Uterus (tissue), 4 donors: ENCODE data around the gene ACTA2. TPM values are rescaled to one million over a fixed set of nuclear protein-coding genes. Genes with fewer than 3 reads are reported as not detected.
A peak's percentile ranks its signal among the peaks of the same experiment; 100 is the strongest.
"Not testable (repeated sequence)": the region's sequence is repeated elsewhere in the genome, so short reads cannot be mapped to it uniquely, and the experiment has no call there.

Experiments used
- DNase-seq, 2 donors: peaks; one replicate each; pipeline ENCODE4 v3.0.0-alpha.2; 2019 to 2020
- H3K27ac ChIP-seq, 2 donors: fragments of 200-600 bp; sonication (generic); 1 replicate in 1 of 2; 2 replicates in 1 of 2; pipeline ENCODE4 v1.5.1; 2016 to 2018
- H3K27me3 ChIP-seq, 2 donors: fragments of 200-600 bp; sonication (generic); one replicate each; pipeline ENCODE4 v1.5.1; 2018 to 2019; ENCODE audit warnings: control low read depth in 1 of 2
- H3K36me3 ChIP-seq, 2 donors: fragments of 200-600 bp; sonication (generic); one replicate each; pipeline ENCODE4 v1.5.1; 2019; ENCODE audit warnings: control low read depth in 1 of 2
- H3K4me1 ChIP-seq, 2 donors: fragments of 200-600 bp; sonication (generic); one replicate each; pipeline ENCODE4 v1.5.1; 2018 to 2019; ENCODE audit warnings: control low read depth in 1 of 2
- H3K4me3 ChIP-seq, 2 donors: fragments of 200-600 bp; sonication (generic); 1 replicate in 1 of 2; 2 replicates in 1 of 2; pipeline ENCODE4 v1.5.1; 2018 to 2019; ENCODE audit warnings: mild to moderate bottlenecking in 1 of 2
- H3K9me3 ChIP-seq, 2 donors: fragments of 200-600 bp; sonication (generic); one replicate each; pipeline ENCODE4 v1.5.1; 2019; ENCODE audit warnings: control low read depth in 1 of 2
- POLR2A ChIP-seq, 2 donors: fragments of 450-650 bp; IDR thresholded peaks; one replicate each; pipeline ENCODE4 v1.6.1; 2016; ENCODE audit warnings: antibody characterized with exemption in 2 of 2, mild to moderate bottlenecking in 1 of 2, moderate library complexity in 1 of 2
- intact Hi-C: fragments of 100-400 bp; cut with DNase I; formaldehyde crosslinking; loops from one replicate; pipeline ENCODE4 v1.15.1; 2023; ENCODE audit warnings: low total_unique reads
- total RNA-seq, 4 donors: library from RNA; depleted of rRNA in 3 of 4; stranded (reverse); fragments of >200 nt in 3 of 4; gene quantifications; one replicate each; pipeline versions ENCODE4 v1.1.0 to v1.2.4, GENCODE V29; 2014 to 2023
- TF ChIP-seq, protein P1 (sequence below), 4 experiments: fragments of 200-600 bp in 2 of 4; fragments of 450-650 bp in 2 of 4; sonication (generic) in 2 of 4; IDR thresholded peaks; one replicate each; pipeline ENCODE4 v1.5.1; 2016 to 2019; ENCODE audit warnings: antibody characterized with exemption in 4 of 4, mild to moderate bottlenecking in 2 of 4, moderate library complexity in 1 of 4
- donor health status: DM: yes; HTN: yes; CAD: no.

ACTA2 gene
- total RNA-seq, 4 donors from 2014 or later = 2,685 to 5,347 (median 3,837) TPM

DNA sequence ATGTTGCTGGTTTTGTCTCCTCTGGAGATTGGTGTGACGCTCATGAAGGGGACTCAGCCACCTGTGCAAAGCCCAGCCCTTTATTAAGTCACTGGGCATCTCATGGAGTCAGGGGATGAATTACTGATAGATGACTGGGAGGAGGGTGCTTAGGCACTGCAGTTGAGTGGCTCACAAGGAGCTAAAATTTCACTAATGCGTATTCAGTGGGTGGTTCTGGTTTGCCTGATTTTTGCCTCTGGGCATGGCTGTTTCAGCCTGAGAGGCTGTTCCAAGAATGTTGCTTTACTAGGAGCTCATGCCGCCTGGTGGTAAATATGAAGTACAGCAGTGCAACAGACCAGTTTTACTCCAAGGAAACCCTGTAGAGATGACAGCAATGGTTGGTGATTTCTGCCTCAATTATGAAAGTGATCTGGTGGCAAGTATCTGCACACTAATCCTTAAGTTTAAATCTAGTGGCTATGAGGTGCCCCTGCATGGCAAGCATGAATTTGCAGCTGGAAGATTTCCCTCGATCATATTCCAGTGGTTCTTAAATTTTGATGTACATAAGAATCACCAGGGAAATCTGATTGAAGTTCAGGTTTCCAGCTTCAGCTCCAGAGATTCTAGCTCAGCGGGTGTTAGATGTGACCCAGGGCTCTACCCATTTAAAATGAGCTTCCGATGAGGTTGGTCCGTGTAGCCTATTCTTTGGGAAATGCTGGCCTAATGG lies 19.9 kb downstream of the ACTA2 start:
- Histone ChIP-seq H3K4me1 (peaks cover 3 to 5% of the 10 kb centered on the region in 2 donors), H3K27me3 (no peaks in the 10 kb centered on the region), H3K9me3 (no peaks in the 10 kb centered on the region), H3K36me3 (no peaks in the 10 kb centered on the region), H3K4me3 (no peak overlapping the region), H3K27ac (peak overlapping the region; percentile 66 to 83)
- DNase-seq = peak; percentile 51 to 80
- intact Hi-C loops = loop anchor here (5.0 kb wide), 1 partner anchor 95 kb away; no protein-coding TSS in a partner anchor
- peak in 1 of 2 donors; percentile 25 for TF ChIP-seq POLR2A (IDR thresholded peaks at IDR 0.05)
- TF ChIP-seq, protein P1, sequence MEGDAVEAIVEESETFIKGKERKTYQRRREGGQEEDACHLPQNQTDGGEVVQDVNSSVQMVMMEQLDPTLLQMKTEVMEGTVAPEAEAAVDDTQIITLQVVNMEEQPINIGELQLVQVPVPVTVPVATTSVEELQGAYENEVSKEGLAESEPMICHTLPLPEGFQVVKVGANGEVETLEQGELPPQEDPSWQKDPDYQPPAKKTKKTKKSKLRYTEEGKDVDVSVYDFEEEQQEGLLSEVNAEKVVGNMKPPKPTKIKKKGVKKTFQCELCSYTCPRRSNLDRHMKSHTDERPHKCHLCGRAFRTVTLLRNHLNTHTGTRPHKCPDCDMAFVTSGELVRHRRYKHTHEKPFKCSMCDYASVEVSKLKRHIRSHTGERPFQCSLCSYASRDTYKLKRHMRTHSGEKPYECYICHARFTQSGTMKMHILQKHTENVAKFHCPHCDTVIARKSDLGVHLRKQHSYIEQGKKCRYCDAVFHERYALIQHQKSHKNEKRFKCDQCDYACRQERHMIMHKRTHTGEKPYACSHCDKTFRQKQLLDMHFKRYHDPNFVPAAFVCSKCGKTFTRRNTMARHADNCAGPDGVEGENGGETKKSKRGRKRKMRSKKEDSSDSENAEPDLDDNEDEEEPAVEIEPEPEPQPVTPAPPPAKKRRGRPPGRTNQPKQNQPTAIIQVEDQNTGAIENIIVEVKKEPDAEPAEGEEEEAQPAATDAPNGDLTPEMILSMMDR (IDR thresholded peaks at IDR 0.05) = peak; percentile 92 to 96 (median 94)

DNA sequence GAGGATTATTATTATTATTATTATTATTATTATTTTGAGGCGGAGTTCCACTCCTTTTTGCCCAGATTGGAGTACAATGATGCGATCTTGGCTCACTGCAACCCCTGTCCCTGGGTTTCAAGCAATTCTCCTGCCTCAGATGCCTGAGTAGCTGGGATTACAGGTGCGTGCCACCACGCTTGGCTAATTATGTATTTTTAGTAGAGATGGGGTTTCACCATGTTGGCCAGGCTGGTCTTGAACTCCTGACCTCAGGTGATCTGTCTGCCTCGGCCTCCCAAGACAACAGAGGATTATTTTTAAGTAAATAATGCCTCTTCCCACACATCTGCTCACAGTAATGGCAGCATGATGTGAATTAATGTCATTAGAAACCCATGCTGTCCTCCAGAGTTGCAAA lies 20.5 kb downstream of the ACTA2 start:
- H3K4me1 ChIP-seq, H3K27me3 ChIP-seq, DNase-seq, H3K4me3 ChIP-seq, H3K9me3 ChIP-seq, H3K36me3 ChIP-seq: not testable (repeated sequence)
- intact Hi-C loops = loop anchor here (5.0 kb wide), 1 partner anchor 95 kb away; no protein-coding TSS in a partner anchor
- H3K27ac ChIP-seq = peak overlapping the region; percentile 66 to 83

DNA sequence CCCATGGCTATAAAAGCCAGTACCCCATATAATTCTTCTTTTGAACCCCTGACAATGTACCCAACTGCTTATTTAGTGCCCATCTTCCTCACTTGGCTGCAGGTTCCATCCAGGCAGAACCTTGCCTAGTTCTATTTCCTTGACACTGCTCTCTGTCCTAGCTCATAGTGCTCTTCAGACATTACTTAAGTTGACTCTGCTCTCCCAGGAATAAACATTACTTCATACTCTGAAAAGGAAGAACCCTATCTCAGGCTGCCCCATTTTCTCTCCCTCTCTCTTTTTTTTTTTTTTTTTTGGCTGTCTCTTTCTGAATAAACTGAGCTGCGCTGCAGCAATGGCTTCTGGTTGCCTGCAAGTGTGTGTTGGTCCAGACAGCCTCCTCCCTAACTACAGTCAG lies 21.0 kb downstream of the ACTA2 start:
- TF ChIP-seq POLR2A (IDR thresholded peaks at IDR 0.05) = no peak
- TF ChIP-seq, protein P1 (IDR thresholded peaks at IDR 0.05) = no peak
- Histone ChIP-seq H3K4me3 (no peak overlapping the region), H3K27me3 (no peaks in the 10 kb centered on the region), H3K9me3 (no peaks in the 10 kb centered on the region), H3K27ac (peak overlapping the region; percentile 66 to 83), H3K36me3 (no peaks in the 10 kb centered on the region), H3K4me1 (peaks cover 3 to 5% of the 10 kb centered on the region in 2 donors)
- DNase-seq = no peak
- intact Hi-C loops = loop anchor here (5.0 kb wide), 1 partner anchor 94 kb away; no protein-coding TSS in a partner anchor

DNA sequence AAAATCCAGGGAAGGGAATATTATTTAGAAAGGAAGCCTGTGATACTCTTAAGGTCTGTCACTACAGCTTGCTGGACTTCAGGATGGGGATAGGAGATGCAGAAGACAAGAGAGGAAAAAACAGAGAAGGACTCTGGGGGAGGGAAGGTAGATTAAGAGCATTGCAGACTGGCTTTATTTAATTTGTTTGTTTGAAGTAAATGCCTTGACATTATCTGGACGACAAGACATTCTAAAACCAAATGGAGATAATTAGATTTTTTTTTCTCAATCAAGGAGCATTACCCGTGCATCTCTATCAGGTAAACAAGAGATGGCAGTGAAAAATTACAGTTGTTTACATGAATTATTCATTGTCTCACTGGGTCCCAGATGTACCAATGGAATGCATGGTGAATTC lies 24.3 kb downstream of the ACTA2 start:
- Histone ChIP-seq H3K27me3 (no peaks in the 10 kb centered on the region), H3K27ac (peak overlapping the region in 1 of 2 donors; percentile 84), H3K4me1 (peaks cover 3 to 5% of the 10 kb centered on the region in 2 donors), H3K9me3 (no peaks in the 10 kb centered on the region), H3K4me3 (no peak overlapping the region), H3K36me3 (no peaks in the 10 kb centered on the region)
- TF ChIP-seq, protein P1 (IDR thresholded peaks at IDR 0.05) = no peak
- no peak for TF ChIP-seq POLR2A (IDR thresholded peaks at IDR 0.05)
- no peak for DNase-seq
- intact Hi-C loops = no loop called here

DNA sequence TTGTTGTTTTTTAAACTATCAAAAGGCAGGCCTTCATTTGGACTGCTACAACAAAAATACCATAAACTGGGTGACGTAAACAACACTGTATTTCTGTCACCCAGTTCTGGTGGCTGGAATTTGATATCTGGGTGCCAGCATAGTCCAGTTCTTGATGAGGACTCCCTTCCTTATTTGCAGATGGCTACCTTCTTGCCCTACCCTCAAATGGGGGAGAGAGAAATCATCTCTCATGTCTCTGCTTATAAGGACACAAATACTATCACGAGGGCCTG lies 25.2 kb downstream of the ACTA2 start:
- intact Hi-C loops = no loop called here
- H3K27ac ChIP-seq = peak overlapping the region; percentile 52 to 84

More for the DNA sequence above, 25.2 kb downstream of the ACTA2 start:
- H3K27me3 ChIP-seq = no peaks in the 10 kb centered on the region
- no peak for TF ChIP-seq POLR2A (IDR thresholded peaks at IDR 0.05)
- TF ChIP-seq, protein P1 (IDR thresholded peaks at IDR 0.05) = no peak
- H3K4me3 ChIP-seq = no peak overlapping the region
- DNase-seq = no peak
- peaks cover 3% of the 10 kb centered on the region in 2 donors for H3K4me1 ChIP-seq
- H3K36me3 ChIP-seq = no peaks in the 10 kb centered on the region
- no peaks in the 10 kb centered on the region for H3K9me3 ChIP-seq
